Astrocyte of the spinal cord (primary cell): ENCODE data around the gene BEND5.

Experiments used
- DNase-seq: peaks from one replicate; pipeline ENCODE4 v3.0.0; 2011; ENCODE audit warnings: low read depth, low spot score
- H3K4me3 ChIP-seq: 2 replicates; pipeline ENCODE4 v1.5.1; 2011; ENCODE audit warnings: low read depth, mild to moderate bottlenecking, low read length, moderate library complexity
- in situ Hi-C: cut with HindIII; loops from 2 replicates; pipeline ENCODE4 v1.10.0; 2017; ENCODE audit warnings: low sequenced_read_pairs
- TF ChIP-seq, protein P1 (sequence below): IDR thresholded peaks from 2 replicates; pipeline ENCODE4 v1.5.1; 2012; ENCODE audit warnings: low read depth, mild to moderate bottlenecking, low read length, inconsistent platforms

The BEND5 gene

DNA sequence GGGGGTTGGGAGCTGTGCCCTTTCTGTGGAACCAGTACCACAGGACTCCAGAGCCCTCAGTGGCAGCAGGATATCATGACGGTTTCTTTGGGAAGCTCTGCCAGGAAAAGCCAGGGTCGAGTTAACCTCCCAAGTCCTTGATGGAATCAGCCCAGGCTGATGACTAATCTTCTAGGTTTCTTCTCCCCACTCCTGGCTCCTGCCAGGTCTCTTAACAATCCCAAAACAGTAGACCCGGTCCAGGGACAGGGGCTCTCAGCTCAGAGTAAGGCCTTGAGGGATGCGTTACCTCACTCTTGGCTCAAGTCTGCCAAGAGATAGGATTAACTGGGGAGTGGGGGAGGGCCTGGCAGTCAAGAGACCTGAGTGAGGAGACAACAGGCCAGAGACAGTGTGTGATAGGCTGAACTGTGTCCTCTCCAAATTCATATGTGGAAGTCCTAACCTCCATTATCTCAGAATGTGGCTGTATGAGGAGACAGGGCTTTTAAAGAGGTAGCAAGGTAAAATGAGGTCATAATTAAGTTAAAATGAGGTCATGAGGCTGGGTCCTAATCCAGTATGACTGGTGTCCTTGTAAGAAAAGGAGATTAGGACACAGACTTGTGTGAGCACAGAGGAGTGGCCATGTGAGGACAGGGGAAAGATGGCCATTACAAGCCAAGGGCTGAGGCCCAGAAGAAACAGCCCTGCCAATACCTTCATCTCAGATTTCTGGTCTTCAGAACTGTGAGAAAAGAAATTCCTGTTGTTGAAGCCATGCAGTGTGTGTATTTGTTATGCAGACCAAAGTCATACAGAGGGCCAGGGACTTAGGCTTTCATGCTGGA lies 95.0 kb downstream of the BEND5 start:
- in situ Hi-C loops, result no loop called here
- DNase-seq, result peak; percentile 30
- TF ChIP-seq, protein P1, sequence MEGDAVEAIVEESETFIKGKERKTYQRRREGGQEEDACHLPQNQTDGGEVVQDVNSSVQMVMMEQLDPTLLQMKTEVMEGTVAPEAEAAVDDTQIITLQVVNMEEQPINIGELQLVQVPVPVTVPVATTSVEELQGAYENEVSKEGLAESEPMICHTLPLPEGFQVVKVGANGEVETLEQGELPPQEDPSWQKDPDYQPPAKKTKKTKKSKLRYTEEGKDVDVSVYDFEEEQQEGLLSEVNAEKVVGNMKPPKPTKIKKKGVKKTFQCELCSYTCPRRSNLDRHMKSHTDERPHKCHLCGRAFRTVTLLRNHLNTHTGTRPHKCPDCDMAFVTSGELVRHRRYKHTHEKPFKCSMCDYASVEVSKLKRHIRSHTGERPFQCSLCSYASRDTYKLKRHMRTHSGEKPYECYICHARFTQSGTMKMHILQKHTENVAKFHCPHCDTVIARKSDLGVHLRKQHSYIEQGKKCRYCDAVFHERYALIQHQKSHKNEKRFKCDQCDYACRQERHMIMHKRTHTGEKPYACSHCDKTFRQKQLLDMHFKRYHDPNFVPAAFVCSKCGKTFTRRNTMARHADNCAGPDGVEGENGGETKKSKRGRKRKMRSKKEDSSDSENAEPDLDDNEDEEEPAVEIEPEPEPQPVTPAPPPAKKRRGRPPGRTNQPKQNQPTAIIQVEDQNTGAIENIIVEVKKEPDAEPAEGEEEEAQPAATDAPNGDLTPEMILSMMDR, result no peak
- H3K4me3 ChIP-seq, result no peak overlapping the region

DNA sequence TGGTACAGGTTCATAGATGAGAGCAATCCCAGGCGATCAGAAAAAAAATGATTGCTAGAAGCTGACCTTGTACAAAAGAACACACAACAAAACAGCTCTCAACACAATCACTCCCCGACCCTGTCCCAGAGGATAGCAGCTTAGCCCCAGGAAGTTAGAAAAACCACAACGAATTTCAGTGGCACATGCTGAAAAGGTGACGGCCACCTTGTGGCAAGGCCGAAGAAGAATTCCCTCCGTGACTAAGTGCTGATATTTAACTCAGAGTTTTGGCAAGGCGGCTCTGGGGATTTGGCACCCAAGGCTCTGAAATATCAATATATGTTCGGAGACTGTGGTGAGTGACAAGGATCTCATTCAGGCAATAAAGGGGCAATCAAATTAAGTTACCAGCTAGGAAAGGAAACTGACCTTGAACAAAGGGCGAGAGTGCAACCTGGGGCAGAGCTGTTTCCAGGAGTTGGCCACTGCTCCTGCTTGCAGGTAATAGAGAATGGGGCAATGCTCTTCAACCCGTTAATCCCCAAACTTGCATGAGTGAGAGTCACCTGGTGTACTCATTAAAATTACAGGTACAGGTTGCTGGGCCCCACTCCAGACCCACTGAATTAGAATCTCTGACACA lies 96.2 kb downstream of the BEND5 start:
- no peak for DNase-seq
- in situ Hi-C loops, result no loop called here
- TF ChIP-seq, protein P1, result no peak
- H3K4me3 ChIP-seq, result no peak overlapping the region

GRCh38 chr1:48679859-48680258 lies 96.8 kb downstream of the BEND5 start:
- TF ChIP-seq, protein P1, result no peak
- no peak for DNase-seq
- in situ Hi-C loops, result no loop called here
- no peak overlapping the region for H3K4me3 ChIP-seq

GRCh38 chr1:48678710-48679505 lies 97.8 kb downstream of the BEND5 start:
- in situ Hi-C loops, result no loop called here
- TF ChIP-seq, protein P1, result no peak
- DNase-seq, result no peak
- H3K4me3 ChIP-seq, result no peak overlapping the region
